Gastroesophageal sphincter (tissue), 4 donors: ENCODE data around the gene LIX1. TPM values are rescaled to one million over a fixed set of nuclear protein-coding genes. Genes with fewer than 3 reads are reported as not detected.

Experiments
- ATAC-seq: fragments of 150-250 bp; one replicate; pipeline ENCODE4 v1.9.1; 2016; ENCODE audit warnings: mild to moderate bottlenecking, moderate library complexity
- H3K27ac ChIP-seq, 4 donors: fragments of 200-600 bp; sonication (generic) in 3 of 4; 1 replicate in 3 of 4; 2 replicates in 1 of 4; pipeline ENCODE4 v1.5.1; 2016 to 2019
- H3K27me3 ChIP-seq: fragments of 200-600 bp; sonication (generic); one replicate; pipeline ENCODE4 v1.5.1; 2019
- H3K36me3 ChIP-seq, 2 donors: fragments of 200-600 bp; sonication (generic); one replicate each; pipeline ENCODE4 v1.5.1; 2019; ENCODE audit warnings: control low read depth in 1 of 2
- H3K4me1 ChIP-seq, 3 donors: fragments of 200-600 bp; sonication (generic); 1 replicate in 2 of 3; 2 replicates in 1 of 3; pipeline ENCODE4 v1.5.1; 2016 to 2019; ENCODE audit warnings: control low read depth in 2 of 3
- H3K4me3 ChIP-seq, 2 donors: fragments of 200-600 bp; sonication (generic); one replicate each; pipeline ENCODE4 v1.5.1; 2019; ENCODE audit warnings: mild to moderate bottlenecking in 1 of 2, moderate library complexity in 1 of 2
- H3K9me3 ChIP-seq, 3 donors: fragments of 200-600 bp; sonication (generic); one replicate each; pipeline ENCODE4 v1.5.1; 2017 to 2019; ENCODE audit warnings: control low read depth in 2 of 3
- CTCF ChIP-seq, 4 experiments: fragments of 200-600 bp in 2 of 4; fragments of 450-650 bp in 2 of 4; sonication (generic) in 1 of 4; IDR thresholded peaks; one replicate each; pipeline ENCODE4 v1.5.1; 2017 to 2019; ENCODE audit warnings: antibody characterized with exemption in 4 of 4, mild to moderate bottlenecking in 2 of 4, moderate library complexity in 2 of 4
- EP300 ChIP-seq: sonication (generic); formaldehyde crosslinking; IDR thresholded peaks from one replicate; pipeline ENCODE4 v1.6.1; 2017; ENCODE audit warnings: antibody characterized with exemption, mild to moderate bottlenecking
- POLR2A ChIP-seq, 2 donors: fragments of 450-650 bp; IDR thresholded peaks; one replicate each; pipeline ENCODE4 v1.6.1; 2017; ENCODE audit warnings: antibody characterized with exemption in 2 of 2, mild to moderate bottlenecking in 2 of 2, moderate library complexity in 1 of 2
- POLR2AphosphoS5 ChIP-seq: sonication (generic); formaldehyde crosslinking; IDR thresholded peaks from one replicate; pipeline ENCODE4 v1.6.1; 2017; ENCODE audit warnings: antibody characterized with exemption
- WGBS, 2 donors: methylation state at CpG; one replicate each; pipeline ENCODE4 v1.1.5; 2018; ENCODE audit warnings: low coverage in 1 of 2; 5-methylcytosine and 5-hydroxymethylcytosine counted together
- total RNA-seq, 4 donors: library from RNA; depleted of rRNA; stranded (reverse); fragments of >200 nt; gene quantifications; one replicate each; pipeline ENCODE4 v1.1.0, GENCODE V29; 2016

Gene LIX1
- total RNA-seq, 4 donors from 2014 or later, result 0.08 to 1.1 (median 0.67) TPM; not detected in 1

- H3K27ac ChIP-seq, result no peak overlapping the region
- no peaks in the 10 kb centered on the region for H3K9me3 ChIP-seq
- WGBS, 2 donors, result 40 to 64% methylated on average over 1 to 2 of the region's 2 CpGs
- no peaks in the 10 kb centered on the region for H3K4me1 ChIP-seq
- TF ChIP-seq POLR2A (IDR thresholded peaks at IDR 0.05) (no peak), POLR2AphosphoS5 (no peak), CTCF (IDR thresholded peaks at IDR 0.05) (no peak), EP300 (no peak)
- no peak for ATAC-seq
- no peaks in the 10 kb centered on the region for H3K36me3 ChIP-seq
- no peaks in the 10 kb centered on the region for H3K27me3 ChIP-seq
- H3K4me3 ChIP-seq, result no peak overlapping the region
These were observed 22.2 kb downstream of the LIX1 start for GRCh38 chr5:97120195-97120594.

DNA sequence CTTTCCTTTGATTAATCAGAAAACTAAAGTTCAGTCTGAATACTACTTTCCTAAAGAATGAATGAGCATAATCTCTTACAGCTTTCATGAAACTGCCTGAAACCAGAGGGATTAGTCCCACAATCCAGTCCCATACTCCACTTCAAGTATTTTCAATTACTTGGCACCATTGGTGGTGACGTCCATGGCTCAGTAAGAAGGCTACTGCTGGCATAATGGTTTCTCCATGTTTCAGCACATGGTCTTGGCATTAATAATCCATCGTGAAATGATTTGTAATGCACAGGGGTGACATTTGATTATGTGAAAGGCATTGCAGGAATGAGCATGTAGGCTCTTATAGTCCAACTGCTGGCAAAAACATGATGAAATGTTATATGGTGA lies 23.4 kb downstream of the LIX1 start:
- WGBS, 2 donors, result 81 to 94% methylated on average over 2 of the region's 2 CpGs
- H3K27me3 ChIP-seq, result no peaks in the 10 kb centered on the region
- no peaks in the 10 kb centered on the region for H3K36me3 ChIP-seq
- H3K9me3 ChIP-seq, result no peaks in the 10 kb centered on the region
- TF ChIP-seq POLR2AphosphoS5 (no peak), POLR2A (IDR thresholded peaks at IDR 0.05) (no peak), CTCF (IDR thresholded peaks at IDR 0.05) (no peak), EP300 (no peak)
- no peak overlapping the region for H3K27ac ChIP-seq
- H3K4me1 ChIP-seq, result no peaks in the 10 kb centered on the region
- H3K4me3 ChIP-seq, result no peak overlapping the region
- ATAC-seq, result no peak

- Histone ChIP-seq H3K27me3 (no peaks in the 10 kb centered on the region), H3K36me3 (no peaks in the 10 kb centered on the region), H3K4me3 (no peak overlapping the region), H3K9me3 (no peaks in the 10 kb centered on the region), H3K27ac (no peak overlapping the region), H3K4me1 (no peaks in the 10 kb centered on the region)
- no peak for TF ChIP-seq POLR2A (IDR thresholded peaks at IDR 0.05)
- no peak for TF ChIP-seq CTCF (IDR thresholded peaks at IDR 0.05)
- TF ChIP-seq POLR2AphosphoS5, result no peak
- TF ChIP-seq EP300, result no peak
- ATAC-seq, result no peak
- WGBS, 2 donors, result 36 to 65% methylated on average over 2 of the region's 2 CpGs
These were observed 24.0 kb downstream of the LIX1 start for GRCh38 chr5:97118261-97119006.

GRCh38 chr5:97115932-97116331 lies 26.5 kb downstream of the LIX1 start:
- WGBS, 2 donors, result 29 to 61% methylated on average over 4 to 9 of the region's 9 CpGs
- Histone ChIP-seq H3K36me3 (no peaks in the 10 kb centered on the region), H3K27me3 (no peaks in the 10 kb centered on the region), H3K27ac (no peak overlapping the region), H3K9me3 (no peaks in the 10 kb centered on the region), H3K4me3 (no peak overlapping the region), H3K4me1 (no peaks in the 10 kb centered on the region)
- ATAC-seq, result no peak
- TF ChIP-seq POLR2AphosphoS5 (no peak), POLR2A (IDR thresholded peaks at IDR 0.05) (no peak), CTCF (IDR thresholded peaks at IDR 0.05) (no peak), EP300 (no peak)

- no peak overlapping the region for H3K4me3 ChIP-seq
- TF ChIP-seq POLR2AphosphoS5 (no peak), EP300 (no peak), CTCF (IDR thresholded peaks at IDR 0.05) (no peak), POLR2A (IDR thresholded peaks at IDR 0.05) (no peak)
- no peaks in the 10 kb centered on the region for H3K27me3 ChIP-seq
- 79 to 81% methylated on average over 6 of the region's 6 CpGs for WGBS, 2 donors
- no peaks in the 10 kb centered on the region for H3K9me3 ChIP-seq
- H3K36me3 ChIP-seq, result no peaks in the 10 kb centered on the region
- ATAC-seq, result no peak
- no peaks in the 10 kb centered on the region for H3K4me1 ChIP-seq
- H3K27ac ChIP-seq, result no peak overlapping the region
These were observed 30.2 kb downstream of the LIX1 start for GRCh38 chr5:97112230-97112629.
